GM23338 (cell line): ENCODE results near the gene IL1RL2. TPM values are rescaled to one million over a fixed set of nuclear protein-coding genes. Genes with fewer than 3 reads are reported as not detected.
A peak's percentile ranks its signal among the peaks of the same experiment; 100 is the strongest.

ENCODE experiments used
- ATAC-seq: fragments of 200-7000 bp; cut with Tn5 transposase; 3 replicates; pipeline ENCODE4 v1.9.1; 2020
- DNase-seq: peaks from one replicate; pipeline ENCODE4 v3.0.0-alpha.2; 2015; ENCODE audit warnings: low spot score
- H2AFZ ChIP-seq: fragments of 200-600 bp; sonication (generic); 2 replicates; pipeline ENCODE4 v1.8.0; 2016; ENCODE audit warnings: antibody characterized with exemption, mild to moderate bottlenecking, moderate library complexity
- H3F3A ChIP-seq: fragments of 200-600 bp; sonication (generic); replicated peaks from 2 replicates; pipeline ENCODE4 v1.8.0; 2017; ENCODE audit warnings: antibody characterized with exemption, mixed run types, low read depth
- H3K27ac ChIP-seq: fragments of 200-600 bp; sonication (generic); 2 replicates; pipeline ENCODE4 v1.6.1; 2016; ENCODE audit warnings: low read depth
- H3K27me3 ChIP-seq: fragments of 200-600 bp; sonication (generic); 2 replicates; pipeline ENCODE4 v1.8.0; 2016; ENCODE audit warnings: mild to moderate bottlenecking, mixed run types, moderate library complexity; ENCODE audit not compliant: insufficient read depth
- H3K36me3 ChIP-seq: fragments of 200-600 bp; sonication (generic); 2 replicates; pipeline ENCODE4 v1.8.0; 2016; ENCODE audit warnings: mild to moderate bottlenecking; ENCODE audit not compliant: insufficient read depth
- H3K4me1 ChIP-seq: fragments of 200-600 bp; sonication (generic); 2 replicates; pipeline ENCODE4 v1.8.0; 2016; ENCODE audit warnings: mild to moderate bottlenecking, moderate library complexity; ENCODE audit not compliant: insufficient read depth
- H3K4me2 ChIP-seq: fragments of 200-600 bp; sonication (generic); 2 replicates; pipeline ENCODE4 v1.7.1; 2017; ENCODE audit warnings: mixed run types
- H3K4me3 ChIP-seq: fragments of 200-600 bp; sonication (generic); 2 replicates; pipeline ENCODE4 v1.6.1; 2016; ENCODE audit warnings: mixed run types
- H3K79me2 ChIP-seq: fragments of 200-600 bp; sonication (generic); replicated peaks from 2 replicates; pipeline ENCODE4 v1.8.0; 2017; ENCODE audit warnings: mild to moderate bottlenecking; ENCODE audit not compliant: insufficient read depth
- H3K9me2 ChIP-seq: fragments of 200-600 bp; sonication (generic); 2 replicates; pipeline ENCODE4 v1.8.0; 2017; ENCODE audit not compliant: insufficient read depth
- H4K20me1 ChIP-seq: fragments of 200-600 bp; sonication (generic); replicated peaks from 2 replicates; pipeline ENCODE4 v1.8.0; 2017; ENCODE audit warnings: mild to moderate bottlenecking; ENCODE audit not compliant: insufficient read depth
- H3K27ac Mint-ChIP-seq: 2 replicates; pipeline ENCODE4 v1.8.0; 2020; ENCODE audit warnings: inconsistent platforms, mild to moderate bottlenecking, moderate library complexity, mixed read lengths
- H3K27me3 Mint-ChIP-seq: 3 replicates; pipeline ENCODE4 v1.8.0; 2022; ENCODE audit warnings: low read depth, mild to moderate bottlenecking, moderate library complexity, mixed read lengths, inconsistent platforms; ENCODE audit not compliant: insufficient read depth, poor library complexity
- H3K36me3 Mint-ChIP-seq: 3 replicates; pipeline ENCODE4 v1.8.0; 2021; ENCODE audit warnings: low read depth, mild to moderate bottlenecking, inconsistent platforms, moderate library complexity, mixed read lengths
- H3K4me1 Mint-ChIP-seq: 3 replicates; pipeline ENCODE4 v1.8.0; 2020; ENCODE audit warnings: mild to moderate bottlenecking, inconsistent platforms, mixed read lengths
- H3K4me3 Mint-ChIP-seq: 3 replicates; pipeline ENCODE4 v1.8.0; 2021; ENCODE audit warnings: moderate library complexity, mild to moderate bottlenecking, inconsistent platforms, mixed read lengths
- H3K9me3 Mint-ChIP-seq: 3 replicates; pipeline ENCODE4 v1.8.0; 2020; ENCODE audit warnings: moderate library complexity, mild to moderate bottlenecking, inconsistent platforms, mixed read lengths
- EZH2 ChIP-seq: fragments of 200-600 bp; sonication (generic); IDR thresholded peaks from one replicate; pipeline ENCODE4 v1.8.0; 2017; ENCODE audit warnings: antibody characterized with exemption, mild to moderate bottlenecking, low read depth; ENCODE audit not compliant: unreplicated experiment
- EZH2phosphoT487 ChIP-seq: fragments of 200-600 bp; sonication (generic); IDR thresholded peaks from one replicate; pipeline ENCODE4 v1.8.1; 2018; ENCODE audit warnings: antibody characterized with exemption; ENCODE audit not compliant: unreplicated experiment
- JUNB ChIP-seq: IDR thresholded peaks from one replicate; pipeline ENCODE4 v1.6.1; 2016; ENCODE audit warnings: antibody characterized with exemption; ENCODE audit not compliant: unreplicated experiment
- NANOG ChIP-seq: IDR thresholded peaks from 2 replicates; pipeline ENCODE4 v1.6.1; 2016; ENCODE audit warnings: antibody characterized with exemption, borderline replicate concordance
- ZNF114 ChIP-seq: fragments of 250-450 bp; sonication (Bioruptor Pico); IDR thresholded peaks from 2 replicates; pipeline ENCODE4 v1.5.0; 2020; ENCODE audit warnings: mild to moderate bottlenecking, moderate library complexity
- ZNF331 ChIP-seq: fragments of 250-450 bp; sonication (Bioruptor Pico); IDR thresholded peaks from 2 replicates; pipeline ENCODE4 v1.5.0; 2020; ENCODE audit warnings: low read depth, mild to moderate bottlenecking, moderate library complexity
- ZNF462 ChIP-seq: fragments of 250-450 bp; sonication (Bioruptor Pico); IDR thresholded peaks from 2 replicates; pipeline ENCODE4 v1.5.0; 2020; ENCODE audit warnings: mild to moderate bottlenecking, moderate library complexity
- polyA plus RNA-seq: library from polyadenylated mRNA; unstranded; fragments of >200 nt; fragmentation: Nextera tagmentation; extraction: Ambion mirVana; gene quantifications from 2 replicates; pipeline ENCODE4 v1.2.1, GENCODE V29; 2016
- total RNA-seq: library from RNA; depleted of rRNA; stranded (reverse); fragments of >200 nt; shearing (Covaris generic); gene quantifications from 2 replicates; pipeline ENCODE4 v1.2.3, GENCODE V29; 2014
- TF ChIP-seq, protein P1 (sequence below), 2 experiments: fragments of 200-600 bp in 1 of 2; sonication (generic) in 1 of 2; conservative IDR thresholded peaks; 2 replicates each; pipeline versions ENCODE4 v1.5.1 to v1.6.1; 2016 to 2017; ENCODE audit warnings: antibody characterized with exemption in 2 of 2, low read depth in 2 of 2, mild to moderate bottlenecking in 2 of 2, moderate library complexity in 1 of 2

The IL1RL2 gene
- total and polyA plus RNA-seq, 2 experiments from 2014 or later = not detected

DNA sequence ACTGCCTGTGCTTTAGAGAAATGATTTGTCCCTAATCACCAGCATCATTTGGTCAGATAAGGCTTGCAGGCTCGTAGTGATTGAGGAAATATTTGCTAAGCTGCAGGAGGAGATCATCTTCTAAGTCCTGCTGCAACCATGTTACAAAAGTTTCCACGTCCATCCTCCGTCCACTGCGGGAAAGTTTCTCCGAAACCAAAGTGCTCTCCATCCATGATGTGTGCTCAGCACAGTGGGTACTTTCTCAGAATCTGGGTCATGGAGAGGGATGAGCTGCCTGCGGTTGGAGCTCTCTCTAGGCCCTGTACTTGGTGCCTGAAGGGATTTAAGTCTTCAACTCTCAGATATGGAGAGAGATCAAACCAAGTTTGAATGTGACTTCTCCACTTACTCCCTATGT, 39.3 kb downstream of the IL1RL2 start:
- H3K27me3 ChIP-seq = no peaks in the 10 kb centered on the region
- H3K27ac ChIP-seq = no peak overlapping the region
- H3K9me2 ChIP-seq = 0 out of 2 replicates have a peak, but pooled peaks cover 3% of the 10 kb centered on the region
- TF ChIP-seq, protein P1, sequence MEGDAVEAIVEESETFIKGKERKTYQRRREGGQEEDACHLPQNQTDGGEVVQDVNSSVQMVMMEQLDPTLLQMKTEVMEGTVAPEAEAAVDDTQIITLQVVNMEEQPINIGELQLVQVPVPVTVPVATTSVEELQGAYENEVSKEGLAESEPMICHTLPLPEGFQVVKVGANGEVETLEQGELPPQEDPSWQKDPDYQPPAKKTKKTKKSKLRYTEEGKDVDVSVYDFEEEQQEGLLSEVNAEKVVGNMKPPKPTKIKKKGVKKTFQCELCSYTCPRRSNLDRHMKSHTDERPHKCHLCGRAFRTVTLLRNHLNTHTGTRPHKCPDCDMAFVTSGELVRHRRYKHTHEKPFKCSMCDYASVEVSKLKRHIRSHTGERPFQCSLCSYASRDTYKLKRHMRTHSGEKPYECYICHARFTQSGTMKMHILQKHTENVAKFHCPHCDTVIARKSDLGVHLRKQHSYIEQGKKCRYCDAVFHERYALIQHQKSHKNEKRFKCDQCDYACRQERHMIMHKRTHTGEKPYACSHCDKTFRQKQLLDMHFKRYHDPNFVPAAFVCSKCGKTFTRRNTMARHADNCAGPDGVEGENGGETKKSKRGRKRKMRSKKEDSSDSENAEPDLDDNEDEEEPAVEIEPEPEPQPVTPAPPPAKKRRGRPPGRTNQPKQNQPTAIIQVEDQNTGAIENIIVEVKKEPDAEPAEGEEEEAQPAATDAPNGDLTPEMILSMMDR (conservative IDR thresholded peaks at IDR 0.05; ENCODE audit: low read depth in 2 of 2) = no peak
- TF ChIP-seq ZNF114 (no peak), ZNF462 (CRISPR knock-in tag) (no peak), ZNF331 (CRISPR knock-in tag) (no peak), EZH2phosphoT487 (no peak), JUNB (no peak), EZH2 (no peak), NANOG (no peak)
- no peaks in the 10 kb centered on the region for H3K36me3 ChIP-seq
- H3K4me1 ChIP-seq = peaks cover 13% of the 10 kb centered on the region
- no peaks in the 10 kb centered on the region for H3K9me3 Mint-ChIP-seq
- peaks cover 15% of the 10 kb centered on the region for H3K4me1 Mint-ChIP-seq
- H3K4me2 ChIP-seq = no peak overlapping the region
- no peaks in the 10 kb centered on the region for H3K27me3 Mint-ChIP-seq
- DNase-seq = no peak
- no peak overlapping the region for H3K4me3 Mint-ChIP-seq
- no peak for ATAC-seq
- H3K27ac Mint-ChIP-seq = no peak overlapping the region; the same call in 1 of the 2 replicates
- H3K79me2 ChIP-seq = no peaks in the 10 kb centered on the region
- no peak overlapping the region for H3K4me3 ChIP-seq
- H3K36me3 Mint-ChIP-seq = no peaks in the 10 kb centered on the region
- H3F3A ChIP-seq = no peaks in the 10 kb centered on the region
- no peaks in the 10 kb centered on the region for H4K20me1 ChIP-seq
- peak overlapping the region; percentile 60; the same call in 1 of the 2 replicates for H2AFZ ChIP-seq
